Activated naive CD8-positive, alpha-beta T cell treated with anti-CD3 and anti-CD28 coated beads, Interleukin-2, amount 50 U/mL, for 16 hours (primary cell): ENCODE results near the gene GRK1.
"Not testable (repeated sequence)": the region's sequence is repeated elsewhere in the genome, so short reads cannot be mapped to it uniquely, and the experiment has no call there.

Source experiments
- DNase-seq: peaks from one replicate; pipeline ENCODE4 v3.0.0-alpha.2; 2020; ENCODE audit warnings: low read depth, low spot score

Gene GRK1

DNA sequence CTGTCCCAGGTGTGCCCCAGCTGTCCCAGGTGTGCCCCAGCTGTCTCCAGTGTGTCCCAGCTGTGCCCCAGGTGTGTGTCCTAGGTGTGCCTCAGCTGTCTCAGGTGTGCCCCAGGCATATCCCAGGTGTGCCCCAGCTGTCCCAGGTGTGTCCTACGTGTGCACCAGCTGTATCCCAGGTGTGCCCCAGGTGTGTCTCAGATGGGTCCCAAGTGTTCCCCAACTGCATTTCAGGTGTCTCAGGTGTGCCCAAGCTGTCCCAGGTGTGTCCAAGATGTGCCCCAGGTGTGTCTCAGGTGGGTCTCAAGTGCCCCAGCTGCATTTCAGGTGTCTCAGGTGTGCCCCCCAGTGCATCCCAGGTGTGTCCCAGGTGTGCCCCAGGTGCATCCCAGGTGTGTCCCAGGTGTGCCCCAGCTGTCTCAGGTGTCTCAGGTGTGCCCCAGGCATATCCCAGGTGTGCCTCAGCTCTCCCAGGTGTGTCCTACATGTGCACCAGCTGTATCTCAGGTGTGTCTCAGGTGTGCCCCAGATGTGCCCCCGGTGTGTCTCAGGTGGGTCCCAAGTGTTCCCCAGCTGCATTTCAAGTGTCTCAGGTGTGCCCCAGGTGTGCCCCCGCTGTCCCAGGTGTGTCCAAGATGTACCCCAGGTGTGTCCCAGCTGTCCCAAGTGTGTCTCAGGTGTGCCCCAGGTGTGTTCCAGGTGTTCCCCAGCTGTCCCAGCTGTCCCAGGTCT lies 1.3 kb upstream of the GRK1 start:
- no peak for DNase-seq

DNA sequence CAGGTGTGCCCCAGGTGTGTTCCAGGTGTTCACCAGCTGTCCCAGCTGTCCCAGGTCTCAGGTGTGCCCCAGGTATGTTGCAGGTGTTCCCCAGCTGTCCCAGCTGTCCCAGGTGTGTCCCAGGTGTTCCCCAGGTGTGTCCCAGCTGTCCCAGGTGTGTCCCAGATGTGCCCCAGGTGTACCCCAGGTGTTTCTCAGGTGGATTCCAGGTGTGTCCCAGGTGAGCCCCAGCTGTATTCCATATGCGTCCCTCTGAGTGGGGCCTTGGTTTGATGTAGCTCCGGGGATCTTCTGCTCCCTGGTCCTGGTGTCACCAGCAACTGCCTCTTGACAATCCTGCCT lies 719 bp upstream of the GRK1 start:
- DNase-seq: no peak

DNA sequence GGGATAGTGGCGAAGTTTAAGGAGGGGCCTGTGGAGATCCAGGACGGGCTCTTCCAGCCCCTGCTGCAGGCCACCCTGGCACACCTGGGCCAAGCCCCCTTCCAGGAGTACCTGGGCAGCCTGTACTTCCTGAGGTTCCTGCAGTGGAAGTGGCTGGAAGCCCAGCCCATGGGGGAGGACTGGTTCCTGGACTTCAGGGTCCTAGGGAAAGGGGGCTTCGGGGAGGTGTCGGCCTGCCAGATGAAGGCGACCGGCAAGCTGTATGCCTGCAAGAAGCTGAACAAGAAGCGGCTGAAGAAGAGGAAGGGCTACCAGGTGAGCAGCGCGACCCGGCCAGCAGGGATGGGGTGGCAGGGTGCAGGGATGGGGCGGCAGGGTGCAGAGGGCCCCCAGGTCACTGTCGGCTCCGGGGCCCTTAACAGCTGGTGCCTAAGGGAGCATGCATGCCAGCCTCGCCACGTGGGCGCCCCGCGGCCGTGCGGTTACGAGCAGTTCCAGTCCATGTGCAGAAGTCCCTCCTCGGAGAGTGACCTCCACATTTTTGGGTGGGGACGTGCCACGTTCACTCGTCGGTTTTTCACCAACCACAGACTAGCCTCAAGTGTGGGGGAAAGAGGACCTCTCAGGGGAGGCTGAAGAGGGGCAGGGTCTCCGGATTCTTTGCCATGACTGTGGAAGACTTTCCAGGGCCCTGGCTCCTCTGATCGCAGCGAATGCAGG lies 912 bp downstream of the GRK1 start:
- DNase-seq: no peak

DNA sequence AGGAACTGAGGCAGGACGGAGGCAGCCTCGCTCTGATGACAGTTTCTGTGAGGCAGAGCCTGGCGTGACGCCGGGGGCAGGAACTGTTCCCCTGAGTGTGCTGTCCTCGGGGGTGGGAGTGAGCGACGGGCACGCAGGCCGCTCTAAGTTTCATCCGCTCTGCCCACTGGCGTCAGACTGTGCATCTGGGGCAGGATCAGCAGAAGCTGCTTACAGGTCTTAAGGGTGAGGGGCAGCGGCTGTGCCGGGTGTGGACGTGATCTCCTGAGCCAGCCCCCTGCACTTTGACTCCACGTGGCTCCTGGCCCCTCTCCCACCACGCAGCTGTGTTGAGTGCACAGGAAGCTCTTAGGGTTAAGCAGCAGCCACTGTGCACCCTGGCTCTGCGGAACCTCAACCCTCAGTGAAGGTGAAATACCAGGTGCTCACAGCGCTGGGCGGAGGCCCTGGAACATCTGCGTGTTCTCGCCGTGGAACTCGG lies 1.5 kb downstream of the GRK1 start:
- no peak for DNase-seq

DNA sequence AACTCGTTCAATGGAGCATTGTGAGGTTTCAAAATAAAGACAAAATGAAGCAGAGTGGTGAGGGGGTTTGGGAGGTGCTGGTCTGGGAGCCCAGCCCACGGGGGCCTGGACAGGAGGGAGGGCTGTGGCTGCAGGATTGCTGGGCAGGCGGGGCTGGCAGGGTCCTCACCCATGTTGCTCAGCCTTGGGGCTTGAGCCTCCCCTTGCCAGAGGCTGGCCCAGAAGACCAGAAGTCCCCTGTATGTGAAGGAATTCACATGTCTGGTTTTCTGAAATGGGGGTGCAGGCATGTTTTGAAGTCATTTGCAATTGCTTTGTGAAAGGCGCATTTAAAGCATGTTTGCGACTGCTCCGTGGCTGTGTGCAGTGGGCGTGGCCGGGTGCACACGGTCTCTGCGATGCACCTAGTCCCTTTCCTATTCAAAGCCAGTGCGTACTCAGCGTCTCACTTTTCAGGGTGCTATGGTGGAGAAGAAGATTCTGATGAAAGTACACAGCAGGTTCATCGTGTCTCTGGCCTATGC lies 2.3 kb downstream of the GRK1 start:
- DNase-seq: no peak

DNA sequence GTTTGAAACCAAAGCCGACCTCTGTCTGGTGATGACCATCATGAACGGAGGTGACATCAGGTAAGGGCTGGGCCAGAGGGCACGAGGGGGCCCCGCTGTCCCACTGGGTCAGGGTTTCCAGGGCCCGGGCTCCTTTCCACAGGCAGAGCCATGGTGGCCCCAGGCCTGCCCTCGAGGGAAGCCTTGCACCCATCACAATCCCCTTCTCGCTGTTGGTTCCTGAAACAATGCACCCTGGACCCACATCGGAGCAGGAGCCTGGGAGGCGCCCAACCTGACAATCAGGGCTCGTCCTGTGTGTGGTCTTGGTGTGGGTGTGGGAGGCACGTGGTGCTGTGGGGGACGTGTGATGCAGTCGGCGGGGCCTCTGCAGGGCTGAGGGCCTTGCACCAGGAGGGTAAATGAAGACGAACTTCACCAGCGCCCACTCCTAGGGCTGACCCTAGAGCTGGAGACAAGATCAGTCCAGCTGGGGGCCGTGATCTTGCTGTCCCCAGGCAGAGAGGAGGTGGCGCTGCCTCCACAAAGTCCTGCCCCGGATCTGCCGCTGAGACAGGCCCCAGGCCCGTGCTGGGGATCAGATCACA lies 2.8 kb downstream of the GRK1 start:
- DNase-seq: no peak

DNA sequence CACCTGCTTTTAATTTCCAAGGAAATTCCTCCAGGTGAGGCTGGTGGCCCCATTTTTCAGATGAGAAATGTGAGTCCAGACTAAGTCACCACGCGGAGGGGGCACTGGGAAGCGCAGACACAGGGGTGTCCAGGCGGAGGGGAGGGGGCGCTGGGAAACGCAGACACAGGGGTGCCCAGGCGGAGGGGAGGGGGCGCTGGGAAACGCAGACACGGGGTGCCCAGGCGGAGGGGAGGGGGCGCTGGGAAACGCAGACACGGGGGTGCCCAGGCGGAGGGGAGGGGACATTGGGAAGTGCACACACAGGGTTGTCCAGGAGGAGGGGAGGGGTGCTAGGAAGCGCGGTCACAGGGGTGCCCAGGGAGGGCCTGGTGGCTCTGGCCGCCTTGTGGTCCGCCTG lies 3.5 kb downstream of the GRK1 start:
- no peak for DNase-seq

DNA sequence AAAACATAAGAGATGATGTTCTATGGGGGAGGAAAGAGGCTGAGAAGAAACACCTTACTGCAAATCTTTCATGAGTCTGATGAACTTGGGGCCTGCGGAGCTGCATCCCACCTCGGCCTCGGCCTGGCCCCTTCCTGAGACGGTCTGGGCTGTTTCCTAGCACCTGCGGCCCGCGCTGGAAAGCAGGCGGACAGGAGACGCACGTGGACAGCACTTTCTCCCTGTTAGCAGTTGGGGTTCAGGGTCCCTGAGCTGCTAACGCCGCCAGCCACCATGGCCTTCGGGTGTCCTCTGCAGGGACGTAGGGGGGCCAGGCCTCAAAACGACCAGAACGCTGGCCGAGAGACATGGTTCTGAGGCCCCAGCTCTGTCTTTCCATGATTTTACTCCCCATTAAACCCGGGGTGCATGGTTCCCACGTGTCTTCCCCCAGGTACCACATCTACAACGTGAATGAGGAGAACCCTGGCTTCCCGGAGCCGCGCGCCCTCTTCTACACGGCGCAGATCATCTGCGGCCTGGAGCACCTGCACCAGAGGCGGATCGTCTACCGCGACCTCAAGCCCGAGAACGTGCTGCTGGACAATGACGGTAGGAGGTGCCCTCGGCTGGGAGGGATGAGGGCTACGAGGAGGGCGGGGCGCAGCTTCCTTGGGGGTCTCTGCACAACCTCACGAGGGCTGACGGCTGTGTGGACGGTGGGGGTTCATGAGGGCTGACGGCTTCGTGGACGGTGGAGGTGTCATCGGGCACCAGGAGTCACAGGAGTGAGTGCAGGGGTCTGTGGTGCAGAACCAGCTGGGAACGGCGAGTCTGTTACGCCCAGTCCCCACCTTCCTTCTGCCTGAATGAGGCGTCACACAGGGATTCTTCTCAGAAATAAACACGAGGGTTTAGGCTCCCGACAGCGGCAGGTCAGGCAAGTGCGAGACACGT lies 4.3 kb downstream of the GRK1 start:
- no peak for DNase-seq

DNA sequence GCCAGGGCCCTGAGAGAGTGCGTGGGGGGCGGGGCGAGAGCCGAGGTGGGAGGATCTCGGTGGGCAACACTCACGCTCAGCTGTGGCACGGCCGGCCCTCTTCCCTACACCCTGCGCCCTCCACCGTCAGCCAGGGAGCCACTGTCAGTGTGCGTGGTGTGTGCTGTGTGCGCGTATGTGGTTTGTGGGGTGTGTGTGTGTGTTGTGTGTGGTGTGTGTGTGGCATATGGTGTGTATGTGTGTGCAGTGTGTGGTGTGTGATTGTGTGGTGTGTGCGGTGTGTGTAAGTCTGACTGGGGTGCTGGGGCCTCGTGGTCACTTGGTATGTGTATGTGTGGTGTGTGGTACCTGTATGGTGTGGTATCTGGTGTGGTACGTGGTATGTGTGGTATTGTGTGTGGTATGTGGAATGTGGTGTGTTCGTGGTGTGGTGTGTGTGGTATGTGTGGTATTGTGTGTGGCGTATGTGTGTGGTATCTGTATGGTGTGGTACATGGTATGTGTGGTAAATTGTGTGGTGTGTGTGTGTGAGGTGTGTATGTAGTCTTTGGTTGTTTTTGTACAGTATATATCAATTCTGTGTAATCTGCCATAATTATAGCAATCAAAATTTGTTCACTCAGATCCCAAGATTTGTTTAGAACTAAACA lies 5.1 kb downstream of the GRK1 start:
- DNase-seq: no peak

DNA sequence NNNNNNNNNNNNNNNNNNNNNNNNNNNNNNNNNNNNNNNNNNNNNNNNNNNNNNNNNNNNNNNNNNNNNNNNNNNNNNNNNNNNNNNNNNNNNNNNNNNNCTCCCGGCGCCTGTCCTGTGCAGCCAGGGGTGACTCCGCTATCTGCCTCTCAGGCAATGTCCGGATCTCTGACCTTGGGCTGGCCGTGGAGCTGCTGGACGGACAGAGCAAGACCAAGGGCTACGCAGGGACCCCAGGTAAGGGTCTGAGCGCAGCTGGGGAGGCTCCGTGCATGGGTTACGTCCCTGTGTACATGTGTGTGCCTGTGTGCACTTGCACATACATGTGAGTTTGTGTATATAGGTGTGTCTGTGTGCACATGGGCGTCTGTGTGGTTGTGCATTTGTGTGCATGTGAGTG lies 55.9 kb downstream of the GRK1 start:
- no peak for DNase-seq

DNA sequence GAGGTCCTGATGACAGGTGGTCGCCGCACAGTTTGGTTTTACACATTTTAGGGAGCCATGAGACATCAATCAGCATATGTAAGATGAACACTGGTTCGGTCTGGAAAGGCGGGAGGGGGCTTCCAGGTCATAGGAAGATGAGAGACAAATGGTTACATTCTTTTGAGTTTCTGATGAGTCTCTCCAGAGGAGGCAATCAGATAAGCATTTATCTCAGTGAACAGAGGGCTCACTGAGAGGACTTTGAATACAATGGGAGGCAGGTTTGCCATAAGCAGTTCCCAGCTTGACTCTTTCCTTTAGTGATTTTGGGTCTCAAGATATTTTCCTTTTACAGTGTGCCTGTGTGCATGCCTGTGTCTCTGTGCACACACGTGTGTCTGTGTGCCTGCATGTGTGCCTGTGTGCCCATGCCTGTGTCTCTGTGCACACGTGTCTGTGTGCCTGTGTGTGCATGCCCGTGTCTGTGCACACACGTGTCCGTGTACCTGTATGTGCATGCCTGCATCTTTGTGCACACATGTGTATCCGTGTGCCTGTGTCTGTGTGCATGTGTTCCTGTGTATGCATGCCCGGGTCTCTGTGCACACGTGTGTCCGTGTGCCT lies 56.5 kb downstream of the GRK1 start:
- no peak for DNase-seq

DNA sequence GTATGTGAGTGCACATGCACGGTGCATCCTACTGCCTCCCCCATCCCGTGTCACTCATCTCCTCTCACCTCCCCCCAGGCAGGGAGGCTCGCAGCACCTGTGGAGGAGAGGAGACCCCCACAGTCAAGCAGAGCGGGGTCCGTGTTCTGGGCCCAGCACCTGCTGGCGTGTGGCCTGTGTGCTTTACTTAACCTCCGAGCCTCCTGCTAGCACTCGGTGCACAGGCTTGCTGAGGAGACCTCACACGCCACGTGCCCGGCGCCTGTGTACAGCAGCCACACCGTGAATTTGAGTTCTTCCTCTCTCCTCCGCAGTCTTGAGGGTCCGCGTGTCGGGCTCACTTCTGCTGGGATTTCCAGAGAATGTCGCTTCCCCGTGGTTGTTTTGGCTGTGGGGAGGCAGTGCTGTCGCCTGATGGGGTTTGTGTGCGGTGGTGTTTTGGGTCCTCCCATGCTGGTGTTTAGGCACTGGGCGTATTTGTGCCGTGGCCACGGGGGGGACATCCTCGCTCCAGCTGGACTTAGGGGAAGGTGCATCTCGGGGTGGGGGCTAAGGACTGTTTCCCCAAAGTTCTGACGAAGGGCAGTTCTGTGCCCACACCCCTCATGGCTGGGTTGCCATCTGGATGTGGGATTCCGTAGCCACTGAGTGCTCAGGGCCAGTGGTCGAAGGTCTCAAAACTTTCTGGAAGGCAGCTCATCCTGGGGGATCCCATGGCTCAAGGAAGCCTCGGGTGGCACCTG lies 57.2 kb downstream of the GRK1 start:
- no peak for DNase-seq

DNA sequence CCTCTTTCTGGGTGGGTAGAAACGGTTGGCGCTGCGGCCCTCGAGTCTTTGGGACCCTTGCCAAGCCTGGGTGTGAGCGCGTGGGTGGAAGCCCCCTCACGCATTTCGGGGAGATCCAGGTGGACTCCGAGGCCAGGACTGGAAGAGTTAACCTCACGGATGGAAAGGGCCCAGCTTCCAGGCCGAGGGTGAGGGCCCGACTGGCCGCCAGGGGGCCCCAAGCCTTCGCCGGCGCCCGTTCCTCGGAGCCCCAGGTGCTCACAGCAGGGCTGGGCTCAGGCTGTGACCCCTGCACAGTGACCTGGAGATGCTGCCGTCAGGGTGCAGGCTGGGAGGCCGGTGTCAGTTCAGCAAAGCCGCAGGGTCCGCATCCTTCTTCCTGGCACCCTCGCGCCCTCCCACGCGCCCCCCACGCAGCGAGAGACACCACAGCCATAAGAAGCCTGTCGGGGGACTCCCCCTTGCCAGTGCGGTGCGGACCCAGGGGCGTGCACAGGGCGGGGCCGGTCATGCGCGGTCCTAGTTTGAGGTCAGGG lies 57.8 kb downstream of the GRK1 start:
- DNase-seq: peak; percentile 80

DNA sequence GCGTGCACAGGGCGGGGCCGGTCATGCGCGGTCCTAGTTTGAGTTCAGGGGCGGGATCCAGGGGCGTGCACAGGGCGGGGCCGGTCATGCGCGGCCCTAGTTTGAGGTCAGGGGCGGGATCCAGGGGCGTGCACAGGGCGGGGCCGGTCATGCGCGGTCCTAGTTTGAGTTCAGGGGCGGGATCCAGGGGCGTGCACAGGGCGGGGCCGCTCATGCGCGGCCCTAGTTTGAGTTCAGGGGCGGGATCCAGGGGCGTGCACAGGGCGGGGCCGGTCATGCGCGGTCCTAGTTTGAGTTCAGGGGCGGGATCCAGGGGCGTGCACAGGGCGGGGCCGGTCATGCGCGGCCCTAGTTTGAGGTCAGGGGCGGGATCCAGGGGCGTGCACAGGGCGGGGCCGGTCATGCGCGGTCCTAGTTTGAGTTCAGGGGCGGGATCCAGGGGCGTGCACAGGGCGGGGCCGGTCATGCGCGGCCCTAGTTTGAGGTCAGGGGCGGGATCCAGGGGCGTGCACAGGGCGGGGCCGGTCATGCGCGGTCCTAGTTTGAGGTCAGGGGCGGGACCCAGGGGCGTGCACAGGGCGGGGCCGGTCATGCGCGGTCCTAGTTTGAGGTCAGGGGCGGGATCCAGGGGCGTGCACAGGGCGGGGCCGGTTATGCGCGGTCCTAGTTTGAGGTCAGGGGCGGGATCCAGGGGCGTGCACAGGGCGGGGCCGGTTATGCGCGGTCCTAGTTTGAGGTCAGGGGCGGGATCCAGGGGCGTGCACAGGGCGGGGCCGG lies 58.5 kb downstream of the GRK1 start:
- peak; percentile 47 for DNase-seq

DNA sequence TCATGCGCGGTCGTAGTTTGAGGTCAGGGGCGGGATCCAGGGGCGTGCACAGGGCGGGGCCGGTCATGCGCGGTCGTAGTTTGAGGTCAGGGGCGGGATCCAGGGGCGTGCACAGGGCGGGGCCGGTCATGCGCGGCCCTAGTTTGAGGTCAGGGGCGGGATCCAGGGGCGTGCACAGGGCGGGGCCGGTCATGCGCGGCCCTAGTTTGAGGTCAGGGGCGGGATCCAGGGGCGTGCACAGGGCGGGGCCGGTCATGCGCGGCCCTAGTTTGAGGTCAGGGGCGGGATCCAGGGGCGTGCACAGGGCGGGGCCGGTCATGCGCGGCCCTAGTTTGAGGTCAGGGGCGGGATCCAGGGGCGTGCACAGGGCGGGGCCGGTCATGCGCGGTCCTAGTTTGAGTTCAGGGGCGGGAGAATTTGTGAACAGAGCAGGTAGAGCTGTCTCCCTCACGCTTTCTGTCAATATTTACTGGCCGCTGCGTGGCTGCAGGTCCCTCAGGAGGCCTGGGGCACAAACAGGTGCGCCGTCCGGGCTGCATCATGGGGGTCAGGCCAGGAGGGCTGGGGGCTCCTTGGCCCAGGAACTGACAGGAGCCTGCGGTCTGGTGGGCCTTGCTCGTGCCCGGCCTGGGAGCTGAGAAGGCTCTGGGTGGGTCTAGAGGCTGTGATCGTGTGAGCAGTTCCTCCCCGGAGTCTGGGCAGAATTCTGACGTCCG lies 59.2 kb downstream of the GRK1 start:
- not testable (repeated sequence) for DNase-seq

DNA sequence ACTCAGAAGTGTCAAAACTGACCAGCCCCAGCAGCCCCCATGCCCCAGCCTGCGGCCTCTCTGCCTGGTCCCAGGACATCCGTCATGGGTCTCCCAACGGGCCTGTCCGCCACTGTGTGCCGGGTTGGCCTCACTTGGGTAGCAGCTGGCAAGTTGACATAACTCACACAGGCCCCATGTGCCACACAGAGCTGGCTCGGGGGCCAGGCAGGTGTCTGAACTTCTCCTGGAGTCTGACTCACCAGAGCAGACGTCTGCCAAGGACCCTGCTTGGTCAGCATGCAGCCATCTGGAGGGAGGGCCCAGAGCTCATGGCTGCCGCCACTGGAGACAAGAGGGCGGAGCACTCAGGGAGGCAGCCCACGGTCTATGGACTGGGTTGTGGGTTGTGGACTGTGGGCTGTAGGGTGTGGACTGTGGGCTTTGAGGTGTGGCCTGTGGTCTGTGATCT lies 60.0 kb downstream of the GRK1 start:
- DNase-seq: no peak

DNA sequence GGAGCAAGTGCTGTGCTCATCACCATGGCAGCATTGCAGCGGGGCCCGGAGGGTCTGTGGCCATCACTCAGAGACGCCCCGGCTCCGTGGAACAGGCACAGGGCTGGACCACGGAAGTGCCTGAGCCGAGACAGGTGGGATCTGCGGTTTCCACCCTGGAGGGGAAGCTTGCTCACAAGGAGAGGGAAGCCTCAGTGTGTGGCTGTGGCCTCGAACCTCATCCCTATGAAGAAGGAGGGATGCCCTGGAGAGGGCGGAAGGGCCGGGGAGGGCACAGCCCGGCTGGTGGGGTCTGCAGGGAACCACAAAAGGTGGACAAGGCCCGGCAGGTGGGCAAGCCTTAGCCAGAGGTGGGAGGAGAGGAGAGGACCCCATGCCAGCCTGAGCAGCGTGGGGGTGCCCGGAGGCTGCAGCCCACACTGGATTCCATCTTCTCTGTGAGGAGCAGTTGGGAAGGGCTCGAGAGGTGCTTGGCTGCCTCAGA lies 61.6 kb downstream of the GRK1 start:
- DNase-seq: no peak
